Measurements from ENCODE around the gene MTHFS.

MTHFS gene

DNA sequence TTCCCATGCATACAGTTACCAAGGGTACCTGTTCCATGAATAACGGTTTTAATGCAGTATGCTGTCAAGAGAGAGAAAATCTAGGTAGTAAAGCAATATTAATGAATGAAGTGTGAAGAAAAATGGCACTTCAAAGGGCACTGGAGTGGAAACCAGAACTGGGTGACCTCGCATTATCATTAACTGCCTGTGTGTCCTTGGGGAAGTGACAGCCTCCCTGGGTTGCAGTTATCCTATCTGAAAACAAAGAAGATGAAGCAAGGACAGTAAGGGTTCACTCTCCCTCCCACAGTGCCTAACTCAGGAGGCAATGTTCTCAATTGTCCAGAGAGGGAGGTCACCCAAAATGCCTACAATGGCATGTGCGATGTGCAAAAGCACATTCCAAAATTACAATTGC lies 15.1 kb downstream of the MTHFS start:
- Histone ChIP-seq H3K27ac (ENCODE audit: low read depth, low read length) (no peak overlapping the region), H3K4me2 (ENCODE audit: low read length) (no peak overlapping the region), H3K36me3 (ENCODE audit: control insufficient read depth, low read length) (peaks cover 78% of the 10 kb centered on the region), H3K9me3 (ENCODE audit: control insufficient read depth, insufficient read depth, low read length) (peaks cover 9% of the 10 kb centered on the region; the same call in 1 of the 2 replicates), H3F3A (ENCODE audit: control insufficient read depth, insufficient read depth) (no peaks in the 10 kb centered on the region), H3K27me3 (ENCODE audit: control insufficient read depth, low read length) (no peaks in the 10 kb centered on the region), H4K20me1 (ENCODE audit: control insufficient read depth, insufficient read depth, low read depth, low read length) (no peaks in the 10 kb centered on the region), H3K9me2 (replicated peaks; ENCODE audit: control insufficient read depth, low read length) (no peaks in the 10 kb centered on the region), H3K4me3 (ENCODE audit: low read length) (no peak overlapping the region), H3K79me2 (ENCODE audit: control insufficient read depth, low read length) (no peaks in the 10 kb centered on the region), H3K4me1 (ENCODE audit: control insufficient read depth, low read length) (no peaks in the 10 kb centered on the region)
- TF ChIP-seq EZH2phosphoT487 (IDR thresholded peaks at IDR 0.05; ENCODE audit: borderline replicate concordance, low read length) = no peak
- TF ChIP-seq, protein P1, sequence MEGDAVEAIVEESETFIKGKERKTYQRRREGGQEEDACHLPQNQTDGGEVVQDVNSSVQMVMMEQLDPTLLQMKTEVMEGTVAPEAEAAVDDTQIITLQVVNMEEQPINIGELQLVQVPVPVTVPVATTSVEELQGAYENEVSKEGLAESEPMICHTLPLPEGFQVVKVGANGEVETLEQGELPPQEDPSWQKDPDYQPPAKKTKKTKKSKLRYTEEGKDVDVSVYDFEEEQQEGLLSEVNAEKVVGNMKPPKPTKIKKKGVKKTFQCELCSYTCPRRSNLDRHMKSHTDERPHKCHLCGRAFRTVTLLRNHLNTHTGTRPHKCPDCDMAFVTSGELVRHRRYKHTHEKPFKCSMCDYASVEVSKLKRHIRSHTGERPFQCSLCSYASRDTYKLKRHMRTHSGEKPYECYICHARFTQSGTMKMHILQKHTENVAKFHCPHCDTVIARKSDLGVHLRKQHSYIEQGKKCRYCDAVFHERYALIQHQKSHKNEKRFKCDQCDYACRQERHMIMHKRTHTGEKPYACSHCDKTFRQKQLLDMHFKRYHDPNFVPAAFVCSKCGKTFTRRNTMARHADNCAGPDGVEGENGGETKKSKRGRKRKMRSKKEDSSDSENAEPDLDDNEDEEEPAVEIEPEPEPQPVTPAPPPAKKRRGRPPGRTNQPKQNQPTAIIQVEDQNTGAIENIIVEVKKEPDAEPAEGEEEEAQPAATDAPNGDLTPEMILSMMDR (IDR thresholded peaks at IDR 0.05; ENCODE audit: low read depth, low read length, poor library complexity, severe bottlenecking) = no peak

DNA sequence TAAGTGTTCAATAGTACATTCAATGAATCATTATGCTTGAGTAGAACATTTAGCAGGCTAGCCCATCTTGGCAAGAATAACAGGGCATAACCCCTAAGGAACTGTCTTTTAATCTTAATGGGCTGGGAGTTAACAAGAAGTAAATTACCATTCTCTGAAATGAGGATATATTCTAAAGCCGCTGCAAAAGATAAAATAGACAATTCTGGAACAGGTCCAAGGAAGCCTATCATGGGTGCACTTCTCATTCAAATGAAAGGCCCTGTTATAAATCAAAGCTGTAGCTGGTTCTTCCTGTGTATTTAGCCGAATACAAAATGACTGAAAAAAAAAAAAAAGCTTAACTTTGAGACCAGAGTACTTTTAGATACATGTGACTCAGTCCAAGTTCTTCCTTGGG lies 15.6 kb downstream of the MTHFS start:
- Histone ChIP-seq H3K4me3 (ENCODE audit: low read length) (no peak overlapping the region), H3K27me3 (ENCODE audit: control insufficient read depth, low read length) (no peaks in the 10 kb centered on the region), H3K4me2 (ENCODE audit: low read length) (no peak overlapping the region), H3K79me2 (ENCODE audit: control insufficient read depth, low read length) (no peaks in the 10 kb centered on the region), H3F3A (ENCODE audit: control insufficient read depth, insufficient read depth) (no peaks in the 10 kb centered on the region), H3K4me1 (ENCODE audit: control insufficient read depth, low read length) (no peaks in the 10 kb centered on the region), H4K20me1 (ENCODE audit: control insufficient read depth, insufficient read depth, low read depth, low read length) (no peaks in the 10 kb centered on the region), H3K27ac (ENCODE audit: low read depth, low read length) (no peak overlapping the region), H3K9me3 (ENCODE audit: control insufficient read depth, insufficient read depth, low read length) (peaks cover 9% of the 10 kb centered on the region; the same call in 1 of the 2 replicates), H3K36me3 (ENCODE audit: control insufficient read depth, low read length) (peaks cover 78% of the 10 kb centered on the region), H3K9me2 (replicated peaks; ENCODE audit: control insufficient read depth, low read length) (no peaks in the 10 kb centered on the region)
- TF ChIP-seq EZH2phosphoT487 (IDR thresholded peaks at IDR 0.05; ENCODE audit: borderline replicate concordance, low read length) = no peak
- TF ChIP-seq, protein P1 (IDR thresholded peaks at IDR 0.05; ENCODE audit: low read depth, low read length, poor library complexity, severe bottlenecking) = no peak

DNA sequence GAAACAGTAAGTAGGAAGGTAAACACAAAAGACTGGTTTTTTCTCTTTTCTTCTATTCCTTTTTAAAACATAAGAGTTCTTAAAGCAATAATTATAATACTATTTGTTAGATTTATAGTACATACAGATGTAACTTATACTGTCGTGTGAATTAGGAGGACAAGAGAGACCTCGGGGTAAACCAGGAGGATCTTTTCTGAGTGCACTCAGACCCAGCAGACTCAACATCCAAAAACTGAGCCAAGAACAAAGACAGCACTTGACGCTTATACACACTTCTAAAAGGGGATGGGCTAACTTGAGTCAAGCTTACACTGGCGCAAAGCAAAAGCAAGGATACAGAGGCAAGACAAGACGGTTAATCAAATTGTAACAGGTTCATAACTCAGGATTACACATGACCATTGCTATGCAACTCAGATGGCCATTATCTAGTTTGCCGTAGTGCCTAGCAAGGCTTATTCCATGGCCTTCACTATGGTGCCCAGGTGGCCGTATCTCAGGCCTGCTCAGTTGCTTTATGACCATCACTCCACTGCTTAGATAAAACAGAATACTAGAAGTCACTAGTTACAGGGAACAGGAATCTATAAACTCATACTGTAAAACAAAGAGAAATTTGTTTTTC lies 18.6 kb downstream of the MTHFS start:
- Histone ChIP-seq H4K20me1 (ENCODE audit: control insufficient read depth, insufficient read depth, low read depth, low read length) (no peaks in the 10 kb centered on the region), H3K4me2 (ENCODE audit: low read length) (no peak overlapping the region), H3K36me3 (ENCODE audit: control insufficient read depth, low read length) (peaks cover 65% of the 10 kb centered on the region), H3K79me2 (ENCODE audit: control insufficient read depth, low read length) (no peaks in the 10 kb centered on the region), H3K4me3 (ENCODE audit: low read length) (no peak overlapping the region), H3K27ac (ENCODE audit: low read depth, low read length) (no peak overlapping the region), H3K9me3 (ENCODE audit: control insufficient read depth, insufficient read depth, low read length) (peaks cover 17% of the 10 kb centered on the region; the same call in 1 of the 2 replicates), H3K4me1 (ENCODE audit: control insufficient read depth, low read length) (no peaks in the 10 kb centered on the region), H3F3A (ENCODE audit: control insufficient read depth, insufficient read depth) (no peaks in the 10 kb centered on the region), H3K27me3 (ENCODE audit: control insufficient read depth, low read length) (no peaks in the 10 kb centered on the region), H3K9me2 (replicated peaks; ENCODE audit: control insufficient read depth, low read length) (no peaks in the 10 kb centered on the region)
- no peak for TF ChIP-seq EZH2phosphoT487 (IDR thresholded peaks at IDR 0.05; ENCODE audit: borderline replicate concordance, low read length)
- TF ChIP-seq, protein P1 (IDR thresholded peaks at IDR 0.05; ENCODE audit: low read depth, low read length, poor library complexity, severe bottlenecking) = no peak

All from DOHH2 (cell line).